ENCODE data around the gene BRD4. TPM values are rescaled to one million over a fixed set of nuclear protein-coding genes. Genes with fewer than 3 reads are reported as not detected.

Gene BRD4
- 136 TPM for total RNA-seq (ENCODE audit: unreplicated experiment)
- long read RNA-seq, partial matches to known transcripts: 2 of 5 reads
- long read RNA-seq, other reads (novel, unspliced or antisense): 1 of 5 reads

GRCh38 chr19:15332311-15332996 lies at the start of gene BRD4:
TSS of gene BRD4 (minus strand) at chr19:15332539. CDS start at chr19:15273099, 59,440 bp downstream.
- Mint-ChIP-seq H3K4me3 (ENCODE audit: unreplicated experiment) (peak within 1 kb of the TSS; percentile 99), H3K4me1 (ENCODE audit: unreplicated experiment) (peaks cover 26% of the 10 kb centered on the region)

GRCh38 chr19:15381864-15382263 lies 49.5 kb upstream of the BRD4 start:
- Mint-ChIP-seq H3K9me3 (ENCODE audit: unreplicated experiment) (no peaks in the 10 kb centered on the region), H3K36me3 (ENCODE audit: low read depth, unreplicated experiment) (peaks cover 29% of the 10 kb centered on the region), H3K27ac (ENCODE audit: unreplicated experiment) (peak overlapping the region; percentile 49), H3K27me3 (ENCODE audit: unreplicated experiment) (peaks cover 16% of the 10 kb centered on the region), H3K4me3 (ENCODE audit: unreplicated experiment) (peak overlapping the region; percentile 68), H3K4me1 (ENCODE audit: unreplicated experiment) (peaks cover 26% of the 10 kb centered on the region)
- no peak for TF ChIP-seq CTCF (IDR thresholded peaks at IDR 0.05; ENCODE audit: unreplicated experiment)
- DNase-seq (ENCODE audit: low spot score): no peak

More at GRCh38 chr19:15332311-15332996, at the start of gene BRD4:
- Mint-ChIP-seq H3K36me3 (ENCODE audit: low read depth, unreplicated experiment) (peaks cover 9% of the 10 kb centered on the region), H3K27ac (ENCODE audit: unreplicated experiment) (peak within 1 kb of the TSS; percentile 99), H3K9me3 (ENCODE audit: unreplicated experiment) (no peaks in the 10 kb centered on the region), H3K27me3 (ENCODE audit: unreplicated experiment) (peaks cover 20% of the 10 kb centered on the region)
- DNase-seq (ENCODE audit: low spot score): peak; percentile 76
- no peak for TF ChIP-seq CTCF (IDR thresholded peaks at IDR 0.05; ENCODE audit: unreplicated experiment)

- DNase-seq (ENCODE audit: low spot score): no peak
- H3K36me3 Mint-ChIP-seq (ENCODE audit: low read depth, unreplicated experiment): peaks cover 26% of the 10 kb centered on the region
- H3K27ac Mint-ChIP-seq (ENCODE audit: unreplicated experiment): peak overlapping the region; percentile 49
- peaks cover 16% of the 10 kb centered on the region for H3K27me3 Mint-ChIP-seq (ENCODE audit: unreplicated experiment)
- peaks cover 29% of the 10 kb centered on the region for H3K4me1 Mint-ChIP-seq (ENCODE audit: unreplicated experiment)
- H3K4me3 Mint-ChIP-seq (ENCODE audit: unreplicated experiment): peak overlapping the region; percentile 68
- H3K9me3 Mint-ChIP-seq (ENCODE audit: unreplicated experiment): no peaks in the 10 kb centered on the region
- TF ChIP-seq CTCF (IDR thresholded peaks at IDR 0.05; ENCODE audit: unreplicated experiment): no peak
Observed at GRCh38 chr19:15381429-15381828, 49.1 kb upstream of the BRD4 start.

- TF ChIP-seq CTCF (IDR thresholded peaks at IDR 0.05; ENCODE audit: unreplicated experiment): no peak
- peaks cover 16% of the 10 kb centered on the region for H3K27me3 Mint-ChIP-seq (ENCODE audit: unreplicated experiment)
- no peaks in the 10 kb centered on the region for H3K9me3 Mint-ChIP-seq (ENCODE audit: unreplicated experiment)
- peak overlapping the region; percentile 85 for H3K4me3 Mint-ChIP-seq (ENCODE audit: unreplicated experiment)
- peak; percentile 66 for DNase-seq (ENCODE audit: low spot score)
- H3K4me1 Mint-ChIP-seq (ENCODE audit: unreplicated experiment): peaks cover 29% of the 10 kb centered on the region
- peak overlapping the region; percentile 71 for H3K27ac Mint-ChIP-seq (ENCODE audit: unreplicated experiment)
- peaks cover 24% of the 10 kb centered on the region for H3K36me3 Mint-ChIP-seq (ENCODE audit: low read depth, unreplicated experiment)
Observed at GRCh38 chr19:15379999-15380647, 47.8 kb upstream of the BRD4 start.
